ENCODE results near the gene TBPL2. TPM values are rescaled to one million over a fixed set of nuclear protein-coding genes. Genes with fewer than 3 reads are reported as not detected.

The TBPL2 gene
- total RNA-seq, 1 experiment from 2014 or later: not detected

DNA sequence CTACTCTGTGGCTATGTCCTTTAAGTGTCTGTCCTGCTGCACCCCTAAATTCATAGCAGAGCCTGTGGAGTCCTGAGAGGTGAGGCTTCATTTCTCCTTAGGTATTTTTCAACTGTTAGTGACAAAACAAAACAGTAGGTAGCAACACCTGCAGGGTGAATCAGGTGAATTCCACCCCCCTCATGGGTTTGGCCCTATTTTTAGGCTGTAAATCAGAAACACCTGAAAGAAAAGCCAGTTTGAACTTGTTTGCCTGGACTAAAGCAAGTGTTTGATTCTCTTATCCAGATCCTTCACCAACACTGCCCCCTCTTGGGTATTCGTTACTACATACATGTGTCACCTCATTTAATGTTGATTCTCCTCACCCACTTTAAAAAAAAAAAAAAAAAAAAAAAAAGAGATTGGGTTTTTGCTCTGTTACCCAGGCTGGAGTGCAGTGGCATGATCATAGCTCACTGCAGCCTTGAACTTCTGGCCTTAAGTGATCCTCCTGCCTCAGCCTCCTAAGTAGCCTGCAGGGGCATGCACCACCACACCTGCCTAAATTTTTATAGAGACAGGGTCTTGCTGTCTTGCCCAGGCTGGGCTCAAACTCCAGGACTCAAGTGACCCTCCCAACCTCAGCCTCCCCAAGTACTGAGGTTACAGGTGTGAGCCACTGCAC is 10.3 kb downstream of the TBPL2 start:
- Histone ChIP-seq H2BK5ac (ENCODE audit: insufficient read length, low read length) (no peak overlapping the region), H3K4ac (ENCODE audit: low read depth, low read length) (no peak overlapping the region), H4K20me1 (ENCODE audit: control insufficient read depth, insufficient read depth, insufficient read length) (no peaks in the 10 kb centered on the region), H3K4me1 (ENCODE audit: insufficient read depth, low read length) (peaks cover 2% of the 10 kb centered on the region; the same call in 1 of the 2 replicates), H2AK5ac (ENCODE audit: insufficient read length, low read length) (no peak overlapping the region), H2BK15ac (ENCODE audit: low read depth, low read length) (no peak overlapping the region), H3K9me3 (ENCODE audit: control insufficient read depth, low read depth, low read length) (no peaks in the 10 kb centered on the region), H3K9ac (ENCODE audit: extremely low read depth, insufficient read length, low read length) (no peak overlapping the region), H3K79me1 (ENCODE audit: insufficient read depth, low read depth, low read length, poor library complexity, severe bottlenecking) (no peaks in the 10 kb centered on the region), H2BK20ac (ENCODE audit: low read depth, low read length, poor library complexity, severe bottlenecking) (no peak overlapping the region), H3K56ac (ENCODE audit: insufficient read length, low read depth, low read length) (no peak overlapping the region), H3K4me2 (ENCODE audit: insufficient read depth, insufficient read length, low read length) (no peak overlapping the region), H3K14ac (ENCODE audit: insufficient read depth, low read length) (no peak overlapping the region), H3K27me3 (ENCODE audit: insufficient read depth, low read length) (no peaks in the 10 kb centered on the region), H3K18ac (ENCODE audit: insufficient read length, low read depth, low read length) (no peak overlapping the region), H3K27ac (ENCODE audit: insufficient read length, low read depth, low read length) (no peak overlapping the region), H3K23ac (ENCODE audit: insufficient read length, low read depth, low read length) (no peak overlapping the region), H3K79me2 (ENCODE audit: insufficient read depth, low read length) (no peaks in the 10 kb centered on the region), H2BK120ac (ENCODE audit: low read depth, low read length, poor library complexity, severe bottlenecking) (no peak overlapping the region), H4K8ac (replicated peaks; ENCODE audit: insufficient read length, low read depth, low read length) (no peak overlapping the region), H3K23me2 (ENCODE audit: insufficient read length, low read depth, low read length, poor library complexity, severe bottlenecking) (no peaks in the 10 kb centered on the region), H2BK12ac (ENCODE audit: insufficient read length, low read depth, low read length) (no peak overlapping the region), H3T11ph (ENCODE audit: low read length) (no peak overlapping the region), H2AFZ (ENCODE audit: low read length) (peak overlapping the region; percentile 72), H4K5ac (ENCODE audit: insufficient read length, low read depth, low read length) (no peak overlapping the region), H4K91ac (ENCODE audit: insufficient read length, low read depth, low read length) (no peak overlapping the region)
- no CpG with 5 or more reads among the region's 1 CpG for WGBS (ENCODE audit: extremely low coverage, insufficient read length, low lambda C conversion rate)
- H3K27ac Mint-ChIP-seq: peak overlapping the region in 2 of 3 experiments; percentile 84 to 93; a peak in 4 of 7 replicates
- no peak overlapping the region; a peak in 1 of 5 replicates for H3K4me3 Mint-ChIP-seq
- H3K27me3 Mint-ChIP-seq (ENCODE audit: low read depth): no peaks in the 10 kb centered on the region
- no peaks in the 10 kb centered on the region for H3K36me3 Mint-ChIP-seq (ENCODE audit: insufficient read depth in 1 of 3, low read depth in 3 of 3)
- TF ChIP-seq, protein P1, sequence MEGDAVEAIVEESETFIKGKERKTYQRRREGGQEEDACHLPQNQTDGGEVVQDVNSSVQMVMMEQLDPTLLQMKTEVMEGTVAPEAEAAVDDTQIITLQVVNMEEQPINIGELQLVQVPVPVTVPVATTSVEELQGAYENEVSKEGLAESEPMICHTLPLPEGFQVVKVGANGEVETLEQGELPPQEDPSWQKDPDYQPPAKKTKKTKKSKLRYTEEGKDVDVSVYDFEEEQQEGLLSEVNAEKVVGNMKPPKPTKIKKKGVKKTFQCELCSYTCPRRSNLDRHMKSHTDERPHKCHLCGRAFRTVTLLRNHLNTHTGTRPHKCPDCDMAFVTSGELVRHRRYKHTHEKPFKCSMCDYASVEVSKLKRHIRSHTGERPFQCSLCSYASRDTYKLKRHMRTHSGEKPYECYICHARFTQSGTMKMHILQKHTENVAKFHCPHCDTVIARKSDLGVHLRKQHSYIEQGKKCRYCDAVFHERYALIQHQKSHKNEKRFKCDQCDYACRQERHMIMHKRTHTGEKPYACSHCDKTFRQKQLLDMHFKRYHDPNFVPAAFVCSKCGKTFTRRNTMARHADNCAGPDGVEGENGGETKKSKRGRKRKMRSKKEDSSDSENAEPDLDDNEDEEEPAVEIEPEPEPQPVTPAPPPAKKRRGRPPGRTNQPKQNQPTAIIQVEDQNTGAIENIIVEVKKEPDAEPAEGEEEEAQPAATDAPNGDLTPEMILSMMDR (conservative IDR thresholded peaks at IDR 0.05): peak; percentile 61
- DNase-seq: no peak
- H3K4me1 Mint-ChIP-seq: peaks cover 16 to 18% of the 10 kb centered on the region in 2 experiments
- H3K9me3 Mint-ChIP-seq: no peaks in the 10 kb centered on the region
